Measurements from ENCODE around the gene SEC61B.
A peak's percentile ranks its signal among the peaks of the same experiment; 100 is the strongest.

SEC61B gene

GRCh38 chr9:99221621-99222415 lies at the start of gene SEC61B, which contains the start of gene ALG2:
Gene SEC61B, plus strand, starts transcription at chr9:99222282. Its CDS starts 82 bp downstream, at chr9:99222364.
Gene ALG2, minus strand, starts transcription at chr9:99221942. Its CDS starts 48 bp downstream, at chr9:99221894.
- peak; percentile 95 for DNase-seq (ENCODE audit: low spot score)

GRCh38 chr9:99173570-99174504 lies 48.2 kb upstream of the SEC61B start:
- DNase-seq (ENCODE audit: low spot score): no peak

- DNase-seq (ENCODE audit: low spot score): no peak
These were observed 45.5 kb upstream of the SEC61B start for GRCh38 chr9:99176527-99177013.

GRCh38 chr9:99177576-99178366 lies 44.3 kb upstream of the SEC61B start:
- DNase-seq (ENCODE audit: low spot score): no peak

GRCh38 chr9:99178912-99179872 lies 42.9 kb upstream of the SEC61B start:
- DNase-seq (ENCODE audit: low spot score): no peak

GRCh38 chr9:99180199-99180598 lies 41.9 kb upstream of the SEC61B start:
- DNase-seq (ENCODE audit: low spot score): no peak

- no peak for DNase-seq (ENCODE audit: low spot score)
These were observed 41.4 kb upstream of the SEC61B start for GRCh38 chr9:99180662-99181061.

GRCh38 chr9:99181206-99181605 lies 40.9 kb upstream of the SEC61B start:
- no peak for DNase-seq (ENCODE audit: low spot score)

- DNase-seq (ENCODE audit: low spot score): no peak
These were observed 40.5 kb upstream of the SEC61B start for GRCh38 chr9:99181621-99182020.

GRCh38 chr9:99182356-99182755 lies 39.7 kb upstream of the SEC61B start:
- no peak for DNase-seq (ENCODE audit: low spot score)

- DNase-seq (ENCODE audit: low spot score): no peak
These were observed 38.5 kb upstream of the SEC61B start for GRCh38 chr9:99183616-99184015.

- no peak for DNase-seq (ENCODE audit: low spot score)
These were observed 38.0 kb upstream of the SEC61B start for GRCh38 chr9:99184110-99184474.

- DNase-seq (ENCODE audit: low spot score): peak; percentile 89
These were observed 37.4 kb upstream of the SEC61B start for GRCh38 chr9:99184475-99185347.

GRCh38 chr9:99185348-99185632 lies 36.8 kb upstream of the SEC61B start:
- DNase-seq (ENCODE audit: low spot score): no peak

- no peak for DNase-seq (ENCODE audit: low spot score)
These were observed 36.1 kb upstream of the SEC61B start for GRCh38 chr9:99185934-99186333.

GRCh38 chr9:99187311-99187710 lies 34.8 kb upstream of the SEC61B start:
- DNase-seq (ENCODE audit: low spot score): no peak

- DNase-seq (ENCODE audit: low spot score): no peak
These were observed 32.9 kb upstream of the SEC61B start for GRCh38 chr9:99189186-99189585.

- DNase-seq (ENCODE audit: low spot score): no peak
These were observed 32.0 kb upstream of the SEC61B start for GRCh38 chr9:99189887-99190596.

GRCh38 chr9:99190597-99191283 lies 31.3 kb upstream of the SEC61B start:
- DNase-seq (ENCODE audit: low spot score): no peak

Measured in left forelimb (tissue), 1 donor.